GM11168 (cell line): ENCODE results near the gene TCERG1.

Experiments used
- in situ Hi-C: fragments of 300-500 bp; cut with MboI; formaldehyde crosslinking; loops from one replicate; pipeline ENCODE4 v1.12.0; 2022; ENCODE audit warnings: low sequenced_read_pairs; ENCODE audit not compliant: unreplicated experiment

Gene TCERG1

GRCh38 chr5:146514575-146514974, 67.4 kb downstream of the TCERG1 start:
- in situ Hi-C loops: no loop called here

GRCh38 chr5:146515473-146516150, 68.5 kb downstream of the TCERG1 start:
- in situ Hi-C loops: no loop called here

GRCh38 chr5:146516151-146516475, 69.0 kb downstream of the TCERG1 start, which contains the start of gene GPR151:
TSS of gene GPR151 (minus strand) at chr5:146516190. CDS start at chr5:146516113, 77 bp downstream.
- in situ Hi-C loops: no loop called here

GRCh38 chr5:146519554-146519953, 72.4 kb downstream of the TCERG1 start:
- in situ Hi-C loops: no loop called here

- in situ Hi-C loops: no loop called here
These were observed 73.6 kb downstream of the TCERG1 start for GRCh38 chr5:146520731-146521130.

GRCh38 chr5:146521403-146522106, 74.4 kb downstream of the TCERG1 start:
- in situ Hi-C loops: no loop called here

- in situ Hi-C loops: no loop called here
These were observed 76.6 kb downstream of the TCERG1 start for GRCh38 chr5:146523698-146524097.

- in situ Hi-C loops: no loop called here
These were observed 80.7 kb downstream of the TCERG1 start for GRCh38 chr5:146527785-146528184.

GRCh38 chr5:146528236-146528635, 81.1 kb downstream of the TCERG1 start:
- in situ Hi-C loops: no loop called here

GRCh38 chr5:146529984-146530383, 82.9 kb downstream of the TCERG1 start:
- in situ Hi-C loops: no loop called here

- in situ Hi-C loops: no loop called here
These were observed 86.2 kb downstream of the TCERG1 start for GRCh38 chr5:146533260-146533857.

GRCh38 chr5:146533882-146534281, 86.7 kb downstream of the TCERG1 start:
- in situ Hi-C loops: no loop called here

GRCh38 chr5:146538432-146538831, 91.3 kb downstream of the TCERG1 start:
- in situ Hi-C loops: no loop called here

- in situ Hi-C loops: loop anchor here (10.0 kb wide), 1 partner anchor 425 kb away; no protein-coding TSS in a partner anchor
These were observed 92.8 kb downstream of the TCERG1 start for GRCh38 chr5:146539973-146540372.

- in situ Hi-C loops: loop anchor here (10.0 kb wide), 1 partner anchor 424 kb away; no protein-coding TSS in a partner anchor
These were observed 93.3 kb downstream of the TCERG1 start for GRCh38 chr5:146540414-146540813.

GRCh38 chr5:146541958-146542849, 95.1 kb downstream of the TCERG1 start:
- in situ Hi-C loops: loop anchor here (10.0 kb wide), 1 partner anchor 423 kb away; no protein-coding TSS in a partner anchor

- in situ Hi-C loops: loop anchor here (10.0 kb wide), 1 partner anchor 421 kb away; no protein-coding TSS in a partner anchor
These were observed 97.1 kb downstream of the TCERG1 start for GRCh38 chr5:146544232-146544631.

- in situ Hi-C loops: loop anchor here (10.0 kb wide), 1 partner anchor 416 kb away; no protein-coding TSS in a partner anchor
These were observed 101.8 kb downstream of the TCERG1 start for GRCh38 chr5:146548781-146549449.

- in situ Hi-C loops: loop anchor here (10.0 kb wide), 1 partner anchor 415 kb away; no protein-coding TSS in a partner anchor
These were observed 102.5 kb downstream of the TCERG1 start for GRCh38 chr5:146549615-146550014.
